Tibial nerve (tissue), 4 donors: ENCODE results near the gene HSPA9. TPM values are rescaled to one million over a fixed set of nuclear protein-coding genes. Genes with fewer than 3 reads are reported as not detected.

Experiments
- DNase-seq, 2 donors: peaks; one replicate each; pipeline ENCODE4 v3.0.0-alpha.2; 2019; ENCODE audit warnings: low spot score in 2 of 2
- H3K27ac ChIP-seq, 4 donors: fragments of 200-600 bp; sonication (generic) in 3 of 4; one replicate each; pipeline ENCODE4 v1.5.1; 2017 to 2019; ENCODE audit warnings: mild to moderate bottlenecking in 1 of 4
- H3K27me3 ChIP-seq, 2 donors: fragments of 200-600 bp; sonication (generic) in 1 of 2; one replicate each; pipeline versions ENCODE4 v1.5.1 to v1.6.0; 2017 to 2019
- H3K36me3 ChIP-seq, 3 donors: fragments of 200-600 bp; sonication (generic); one replicate each; pipeline ENCODE4 v1.5.1; 2018 to 2019
- H3K4me1 ChIP-seq, 4 donors: fragments of 200-600 bp; sonication (generic) in 3 of 4; one replicate each; pipeline ENCODE4 v1.5.1; 2017 to 2019
- H3K4me3 ChIP-seq, 4 donors: fragments of 200-600 bp; sonication (generic) in 3 of 4; one replicate each; pipeline ENCODE4 v1.5.1; 2017 to 2019; ENCODE audit warnings: mild to moderate bottlenecking in 1 of 4, moderate library complexity in 1 of 4
- H3K9me3 ChIP-seq, 4 donors: fragments of 200-600 bp; sonication (generic) in 3 of 4; one replicate each; pipeline ENCODE4 v1.5.1; 2017 to 2019
- CTCF ChIP-seq, 5 experiments: fragments of 200-600 bp in 3 of 5; fragments of 450-650 bp in 2 of 5; sonication (generic) in 3 of 5; IDR thresholded peaks; one replicate each; pipeline ENCODE4 v1.5.1; 2016 to 2019; ENCODE audit warnings: antibody characterized with exemption in 5 of 5, mild to moderate bottlenecking in 3 of 5, moderate library complexity in 2 of 5
- EP300 ChIP-seq, 2 donors: sonication (generic); formaldehyde crosslinking; IDR thresholded peaks; one replicate each; pipeline ENCODE4 v1.6.1; 2017; ENCODE audit warnings: antibody characterized with exemption in 2 of 2, mild to moderate bottlenecking in 1 of 2
- POLR2A ChIP-seq, 2 donors: fragments of 450-650 bp; IDR thresholded peaks; one replicate each; pipeline ENCODE4 v1.6.1; 2017; ENCODE audit warnings: antibody characterized with exemption in 2 of 2, mild to moderate bottlenecking in 2 of 2, moderate library complexity in 2 of 2
- WGBS, 2 donors: methylation state at CpG; one replicate each; pipeline ENCODE4 v1.1.5; 2018; 5-methylcytosine and 5-hydroxymethylcytosine counted together
- total RNA-seq, 4 donors: library from RNA; depleted of rRNA; stranded (reverse); fragments of >200 nt; gene quantifications; one replicate each; pipeline ENCODE4 v1.1.0, GENCODE V29; 2016

Gene HSPA9
- total RNA-seq, 4 donors from 2014 or later, result 154 to 230 (median 201) TPM

GRCh38 chr5:138595180-138595795, 20.1 kb upstream of the HSPA9 start:
- Histone ChIP-seq H3K4me3 (no peak overlapping the region), H3K9me3 (no peaks in the 10 kb centered on the region), H3K4me1 (no peaks in the 10 kb centered on the region), H3K27ac (no peak overlapping the region), H3K27me3 (no peaks in the 10 kb centered on the region), H3K36me3 (no peaks in the 10 kb centered on the region)
- TF ChIP-seq POLR2A (IDR thresholded peaks at IDR 0.05) (no peak), CTCF (IDR thresholded peaks at IDR 0.05) (peak in 1 of 5 experiments; percentile 9)
- 80 to 91% methylated on average over 4 of the region's 4 CpGs for WGBS, 2 donors
- no peak for DNase-seq

DNA sequence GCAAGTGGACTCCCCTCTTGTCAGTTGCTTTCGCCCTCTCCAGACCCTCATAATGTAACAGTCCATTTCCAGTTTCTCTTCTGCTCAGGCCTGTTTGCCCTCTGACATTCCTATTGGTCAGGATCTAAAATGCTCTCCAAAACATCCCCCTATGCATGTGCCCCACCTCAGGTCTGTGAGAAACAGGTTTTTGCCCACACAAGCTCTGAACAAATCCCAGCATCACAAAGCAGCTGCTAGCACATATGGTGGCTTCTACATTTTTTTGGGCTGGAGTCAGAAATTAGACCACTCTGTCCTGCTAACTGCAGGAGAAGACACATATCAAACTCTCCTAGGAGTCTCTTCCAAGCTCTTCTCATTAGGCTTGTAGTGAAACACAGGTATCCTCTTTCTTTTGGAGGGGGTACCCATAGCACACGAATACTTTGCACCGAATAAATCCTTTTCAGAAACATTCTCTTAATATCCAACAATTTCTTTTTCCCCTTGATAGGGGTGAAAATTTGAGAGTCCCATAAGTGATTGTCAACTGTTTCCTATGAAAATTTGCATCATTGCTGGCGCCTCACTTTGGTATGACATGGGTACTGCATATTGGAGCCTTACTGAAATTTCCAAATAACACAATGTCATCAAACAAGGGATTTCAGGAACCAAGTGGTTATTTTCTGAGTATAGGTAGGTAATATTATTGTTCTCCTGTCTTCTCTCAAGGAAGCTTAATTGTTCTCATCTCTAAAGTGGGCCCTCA, 19.3 kb upstream of the HSPA9 start:
- DNase-seq, result no peak
- H3K36me3 ChIP-seq, result no peaks in the 10 kb centered on the region
- no peak for TF ChIP-seq POLR2A (IDR thresholded peaks at IDR 0.05)
- peak in 1 of 5 experiments; percentile 17 for TF ChIP-seq CTCF (IDR thresholded peaks at IDR 0.05)
- H3K27me3 ChIP-seq, result no peaks in the 10 kb centered on the region
- WGBS, 2 donors, result 91 to 99% methylated on average over 4 of the region's 4 CpGs
- no peak overlapping the region for H3K27ac ChIP-seq
- H3K9me3 ChIP-seq, result no peaks in the 10 kb centered on the region
- no peaks in the 10 kb centered on the region for H3K4me1 ChIP-seq
- H3K4me3 ChIP-seq, result no peak overlapping the region

- TF ChIP-seq POLR2A (IDR thresholded peaks at IDR 0.05) (no peak), EP300 (IDR thresholded peaks at IDR 0.05) (no peak), CTCF (IDR thresholded peaks at IDR 0.05) (no peak)
- no peak for DNase-seq
- Histone ChIP-seq H3K27me3 (no peaks in the 10 kb centered on the region), H3K4me3 (no peak overlapping the region), H3K36me3 (no peaks in the 10 kb centered on the region), H3K27ac (no peak overlapping the region), H3K4me1 (no peaks in the 10 kb centered on the region), H3K9me3 (no peaks in the 10 kb centered on the region)
- WGBS, 2 donors, result 56 to 64% methylated on average over 2 of the region's 2 CpGs
Observed at GRCh38 chr5:138588013-138588788, 13.0 kb upstream of the HSPA9 start.

DNA sequence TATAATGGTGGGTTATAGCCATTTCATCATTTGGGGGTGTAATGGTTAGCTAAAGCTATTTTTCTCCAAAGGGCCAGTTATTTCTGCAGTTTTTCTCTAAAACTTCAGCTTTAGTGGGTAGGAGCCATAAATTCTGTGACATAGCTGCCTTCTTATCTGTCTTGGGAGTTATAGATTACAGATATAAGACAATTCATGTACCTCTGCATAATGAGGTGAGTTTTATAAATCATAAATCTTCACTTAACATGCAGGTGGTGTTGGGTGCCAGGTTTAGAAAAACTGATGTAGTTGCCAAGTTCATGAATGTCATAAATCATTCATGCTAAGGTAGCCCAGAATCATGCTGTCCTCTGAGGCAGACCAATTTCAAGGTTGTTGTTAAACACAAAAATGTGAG, 10.0 kb upstream of the HSPA9 start:
- H3K36me3 ChIP-seq, result no peaks in the 10 kb centered on the region
- no peak for DNase-seq
- TF ChIP-seq EP300 (IDR thresholded peaks at IDR 0.05), result no peak

DNA sequence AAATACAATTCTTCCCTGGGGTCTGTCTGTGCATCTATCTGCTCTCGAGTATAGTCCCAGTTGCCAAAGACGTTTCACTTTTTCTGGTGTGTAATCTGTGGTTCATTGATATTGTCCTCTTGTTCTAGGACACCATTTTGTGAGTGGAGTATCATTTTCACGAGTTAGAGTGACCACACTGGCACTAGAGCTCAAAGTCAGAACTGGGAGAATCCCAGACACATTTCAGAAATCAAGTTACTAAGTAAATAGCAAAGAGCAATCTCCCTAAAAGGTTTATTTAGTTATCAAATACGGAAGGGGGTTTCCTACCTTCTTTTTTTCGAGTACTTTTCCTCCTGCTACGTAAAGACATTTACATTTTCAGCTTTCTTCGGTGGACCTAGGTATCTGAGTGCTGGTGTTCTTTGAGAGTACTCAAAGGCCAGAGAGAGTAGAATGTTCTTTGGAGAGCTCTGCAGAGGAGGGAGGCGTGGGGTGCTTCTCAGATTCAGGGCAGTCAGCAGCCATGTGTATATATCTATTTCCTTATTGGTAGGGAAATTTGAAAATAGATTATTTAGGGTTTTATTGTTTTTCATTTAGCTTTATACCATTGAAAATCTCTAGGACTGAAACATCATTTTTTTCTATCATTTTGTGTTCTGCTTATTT, 8.9 kb upstream of the HSPA9 start:
- Histone ChIP-seq H3K36me3 (no peaks in the 10 kb centered on the region), H3K27me3 (no peaks in the 10 kb centered on the region), H3K4me1 (peaks cover 0 to 6% (median 1%) of the 10 kb centered on the region in 4 donors), H3K9me3 (no peaks in the 10 kb centered on the region), H3K27ac (no peak overlapping the region), H3K4me3 (no peak overlapping the region)
- TF ChIP-seq EP300 (IDR thresholded peaks at IDR 0.05) (no peak), POLR2A (IDR thresholded peaks at IDR 0.05) (no peak), CTCF (IDR thresholded peaks at IDR 0.05) (no peak)
- DNase-seq, result no peak
- 83 to 85% methylated on average over 8 of the region's 8 CpGs for WGBS, 2 donors

More for the DNA sequence above, 10.0 kb upstream of the HSPA9 start:
- no peak overlapping the region for H3K27ac ChIP-seq
- no peak overlapping the region for H3K4me3 ChIP-seq
- H3K9me3 ChIP-seq, result no peaks in the 10 kb centered on the region
- no peaks in the 10 kb centered on the region for H3K4me1 ChIP-seq
- H3K27me3 ChIP-seq, result no peaks in the 10 kb centered on the region
